A549 (cell line): ENCODE data around the gene RGMA. TPM values are rescaled to one million over a fixed set of nuclear protein-coding genes. Genes with fewer than 3 reads are reported as not detected.

Source experiments
- ATAC-seq, 2 experiments: fragments of 200-7000 bp in 1 of 2; fragments of >200 bp in 1 of 2; cut with Nextera tagmentation in 1 of 2; cut with Tn5 transposase in 1 of 2; 3 replicates each; pipeline versions ENCODE4 v1.8.0 to v1.9.1; 2018 to 2020; ENCODE audit warnings: mild to moderate bottlenecking in 1 of 2, moderate library complexity in 1 of 2
- CTCF ChIA-PET: fragments of 300-600 bp; sonication (Branson Sonifier 250); formaldehyde crosslinking; extraction: SDS; loops from one replicate; lab custom pipeline; 2021; ENCODE audit warnings: antibody characterized with exemption, inconsistent platforms; lab: Yijun Ruan, JAX
- POLR2A ChIA-PET: fragments of 350-600 bp; formaldehyde crosslinking; extraction: SDS; loops from one replicate; lab custom pipeline; 2021; ENCODE audit warnings: antibody characterized with exemption, inconsistent platforms; lab: Yijun Ruan, JAX
- DNase-seq, 2 experiments: peaks; one replicate each; pipeline versions ENCODE4 v3.0.0 to v3.0.0-alpha.2; 2011 to 2016; ENCODE audit warnings: low read depth in 1 of 2, low spot score in 1 of 2
- FAIRE-seq: peaks from 2 replicates; lab custom pipeline; 2011; peaks lifted over from hg19 to GRCh38; lab: Jason Lieb, UNC
- H3K27ac ChIP-seq, 2 experiments: fragments of >200 bp; sonication (Bioruptor Twin); formaldehyde crosslinking; 3 replicates each; pipeline ENCODE4 v1.5.1; 2016 to 2017
- H3K4me1 ChIP-seq: fragments of >200 bp; sonication (Bioruptor Twin); formaldehyde crosslinking; 3 replicates; pipeline ENCODE4 v1.6.1; 2016
- H3K4me2 ChIP-seq: fragments of >200 bp; sonication (Bioruptor Twin); formaldehyde crosslinking; 3 replicates; pipeline ENCODE4 v1.6.1; 2016
- H3K4me3 ChIP-seq: fragments of >200 bp; sonication (Bioruptor Twin); formaldehyde crosslinking; 3 replicates; pipeline ENCODE4 v1.5.1; 2016
- H3K9me3 ChIP-seq: fragments of >200 bp; sonication (Bioruptor Twin); formaldehyde crosslinking; 3 replicates; pipeline ENCODE4 v1.6.1; 2016
- BCL3 ChIP-seq: fragments of >200 bp; sonication (Bioruptor Twin); formaldehyde crosslinking; IDR thresholded peaks from 3 replicates; pipeline ENCODE4 v1.6.1; 2016
- BHLHE40 ChIP-seq: IDR thresholded peaks from 2 replicates; pipeline ENCODE4 v1.6.1; 2012; ENCODE audit warnings: low read depth, low read length, inconsistent platforms
- CBX8 ChIP-seq: fragments of 200-600 bp; sonication (generic); IDR thresholded peaks from 2 replicates; pipeline ENCODE4 v1.6.1; 2016
- CHD2 ChIP-seq: fragments of 150-350 bp; IDR thresholded peaks from 2 replicates; pipeline ENCODE4 v1.6.1; 2014; ENCODE audit warnings: low read length; ENCODE audit not compliant: partially characterized antibody
- CHD4 ChIP-seq: fragments of 200-600 bp; sonication (generic); IDR thresholded peaks from 2 replicates; pipeline ENCODE4 v1.6.1; 2016; ENCODE audit warnings: antibody characterized with exemption, mild to moderate bottlenecking, borderline replicate concordance
- EP300 ChIP-seq, 2 experiments: fragments of >200 bp; sonication (Bioruptor Twin); formaldehyde crosslinking; IDR thresholded peaks; 2 replicates in 1 of 2; 3 replicates in 1 of 2; pipeline ENCODE4 v1.6.1; 2016 to 2017
- FOXS1 ChIP-seq: fragments of 250-450 bp; sonication (Bioruptor Pico); IDR thresholded peaks from 2 replicates; pipeline ENCODE4 v1.5.0; 2020; ENCODE audit warnings: mild to moderate bottlenecking, moderate library complexity
- GATA3 ChIP-seq: IDR thresholded peaks from 2 replicates; pipeline ENCODE4 v1.6.1; 2012; ENCODE audit warnings: borderline replicate concordance
- HDAC2 ChIP-seq: fragments of 200-600 bp; sonication (generic); IDR thresholded peaks from 2 replicates; pipeline ENCODE4 v1.6.1; 2016
- HOXB5 ChIP-seq: fragments of 250-450 bp; sonication (Bioruptor Pico); IDR thresholded peaks from 2 replicates; pipeline ENCODE4 v1.5.0; 2020; ENCODE audit warnings: mild to moderate bottlenecking, moderate library complexity
- JUNB ChIP-seq: fragments of >200 bp; sonication (Bioruptor Twin); formaldehyde crosslinking; IDR thresholded peaks from 2 replicates; pipeline ENCODE4 v1.6.1; 2016
- MAFK ChIP-seq: fragments of 450-650 bp; IDR thresholded peaks from 2 replicates; pipeline ENCODE4 v1.6.1; 2014; ENCODE audit not compliant: partially characterized antibody
- MAZ ChIP-seq: fragments of 150-350 bp; IDR thresholded peaks from 2 replicates; pipeline ENCODE4 v1.6.1; 2014; ENCODE audit warnings: antibody characterized with exemption, low read depth, low read length, borderline replicate concordance
- NFE2L2 ChIP-seq: fragments of 150-350 bp; conservative IDR thresholded peaks from 2 replicates; pipeline ENCODE4 v1.6.1; 2014; ENCODE audit warnings: low read length
- PBX3 ChIP-seq: IDR thresholded peaks from 2 replicates; pipeline ENCODE4 v1.6.1; 2012
- POLR2AphosphoS2 ChIP-seq: conservative IDR thresholded peaks from 2 replicates; pipeline ENCODE4 v1.6.1; 2012; ENCODE audit warnings: low read length, improper control_type of control experiment, inconsistent platforms
- RAD21 ChIP-seq, 2 experiments: fragments of >200 bp in 1 of 2; sonication (Bioruptor Twin) in 1 of 2; formaldehyde crosslinking in 1 of 2; IDR thresholded peaks in 1 of 2; conservative IDR thresholded peaks in 1 of 2; 2 replicates in 1 of 2; 3 replicates in 1 of 2; pipeline ENCODE4 v1.6.1; 2012 to 2018; ENCODE audit warnings: inconsistent platforms in 1 of 2
- RARB ChIP-seq: fragments of 250-450 bp; sonication (Bioruptor Pico); IDR thresholded peaks from 2 replicates; pipeline ENCODE4 v1.8.0; 2021; ENCODE audit warnings: mild to moderate bottlenecking, moderate library complexity
- TP53 ChIP-seq: fragments of 250-450 bp; sonication (Bioruptor Pico); IDR thresholded peaks from 2 replicates; pipeline ENCODE4 v1.5.0; 2021; ENCODE audit warnings: mild to moderate bottlenecking, moderate library complexity
- WGBS: methylation state at CpG from one replicate; pipeline ENCODE4 v1.1.6; 2017; ENCODE audit errors: missing lambda C conversion rate; 5-methylcytosine and 5-hydroxymethylcytosine counted together
- polyA plus RNA-seq, 4 experiments: library from polyadenylated mRNA; depleted of rRNA in 3 of 4; stranded (reverse); fragments of >200 nt; fragmentation: RNase III in 1 of 4; extraction: RNeasy Plus Mini Kit Qiagen cat#74134 plus additional on column Dnase treatment in 1 of 4; gene quantifications; 2 replicates in 3 of 4; 3 replicates in 1 of 4; pipeline ENCODE4 v1.2.3, GENCODE V29; 2011 to 2017
- TF ChIP-seq, protein P1 (sequence below): fragments of >200 bp; sonication (Bioruptor Twin); formaldehyde crosslinking; IDR thresholded peaks from 3 replicates; pipeline ENCODE4 v1.5.1; 2016

RGMA gene
- polyA plus RNA-seq, 2 of the 4 experiments (the other 2 are of a cell fraction) = 0.22 TPM; not detected in 1

DNA sequence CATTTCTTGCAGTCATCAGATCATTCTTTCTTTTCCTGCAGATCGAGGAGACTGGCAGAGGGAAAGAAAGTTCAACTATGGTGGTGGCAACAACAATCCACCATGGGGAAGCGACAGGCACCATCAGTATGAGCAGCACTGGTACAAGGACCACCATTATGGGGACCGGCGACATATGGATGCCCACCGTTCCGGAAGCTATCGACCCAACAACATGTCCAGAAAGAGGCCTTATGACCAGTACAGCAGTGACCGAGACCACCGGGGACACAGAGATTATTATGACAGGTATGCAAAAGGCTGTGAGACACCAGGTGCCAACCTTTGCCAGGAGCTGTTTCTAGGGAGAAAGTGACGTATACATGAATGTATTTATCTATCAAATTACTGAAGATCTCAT is 69.0 kb downstream of the RGMA start:
- H3K27ac ChIP-seq = no peak overlapping the region
- no peaks in the 10 kb centered on the region for H3K9me3 ChIP-seq
- H3K4me1 ChIP-seq = no peaks in the 10 kb centered on the region
- no peak overlapping the region for H3K4me2 ChIP-seq
- DNase-seq (no peak), FAIRE-seq (no peak), ATAC-seq (no peak)
- ChIA-PET POLR2A (no interaction called here), CTCF (interaction anchor here (0.7 to 10.2 kb wide), 5 partner anchors 13 to 1100 kb away, joined by 3 to 121 read pairs (median 5); no protein-coding TSS in a partner anchor)
- no peak overlapping the region for H3K4me3 ChIP-seq
- TF ChIP-seq, protein P1, sequence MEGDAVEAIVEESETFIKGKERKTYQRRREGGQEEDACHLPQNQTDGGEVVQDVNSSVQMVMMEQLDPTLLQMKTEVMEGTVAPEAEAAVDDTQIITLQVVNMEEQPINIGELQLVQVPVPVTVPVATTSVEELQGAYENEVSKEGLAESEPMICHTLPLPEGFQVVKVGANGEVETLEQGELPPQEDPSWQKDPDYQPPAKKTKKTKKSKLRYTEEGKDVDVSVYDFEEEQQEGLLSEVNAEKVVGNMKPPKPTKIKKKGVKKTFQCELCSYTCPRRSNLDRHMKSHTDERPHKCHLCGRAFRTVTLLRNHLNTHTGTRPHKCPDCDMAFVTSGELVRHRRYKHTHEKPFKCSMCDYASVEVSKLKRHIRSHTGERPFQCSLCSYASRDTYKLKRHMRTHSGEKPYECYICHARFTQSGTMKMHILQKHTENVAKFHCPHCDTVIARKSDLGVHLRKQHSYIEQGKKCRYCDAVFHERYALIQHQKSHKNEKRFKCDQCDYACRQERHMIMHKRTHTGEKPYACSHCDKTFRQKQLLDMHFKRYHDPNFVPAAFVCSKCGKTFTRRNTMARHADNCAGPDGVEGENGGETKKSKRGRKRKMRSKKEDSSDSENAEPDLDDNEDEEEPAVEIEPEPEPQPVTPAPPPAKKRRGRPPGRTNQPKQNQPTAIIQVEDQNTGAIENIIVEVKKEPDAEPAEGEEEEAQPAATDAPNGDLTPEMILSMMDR = no peak
- TF ChIP-seq HDAC2 (no peak), CBX8 (no peak), JUNB (no peak), HOXB5 (CRISPR knock-in tag) (no peak), GATA3 (no peak)
- WGBS = 96% methylated on average over 10 of the region's 10 CpGs

GRCh38 chr15:93019090-93019489 is 69.9 kb downstream of the RGMA start:
- Histone ChIP-seq H3K4me3 (no peak overlapping the region), H3K27ac (no peak overlapping the region), H3K4me2 (no peak overlapping the region), H3K4me1 (no peaks in the 10 kb centered on the region), H3K9me3 (no peaks in the 10 kb centered on the region)
- no peak for DNase-seq
- TF ChIP-seq PBX3 (no peak), MAZ (no peak), CHD4 (no peak), CBX8 (no peak), HOXB5 (CRISPR knock-in tag) (no peak), NFE2L2 (no peak), GATA3 (no peak), CHD2 (no peak), POLR2AphosphoS2 (no peak), RARB (no peak), MAFK (no peak), FOXS1 (CRISPR knock-in tag) (no peak)
- no peak for FAIRE-seq
- ChIA-PET POLR2A (no interaction called here), CTCF (interaction anchor here (1.2 to 10.2 kb wide), 6 partner anchors 14 to 222 kb away, joined by 3 to 121 read pairs (median 4); no protein-coding TSS in a partner anchor)
- no peak for ATAC-seq
- 94% methylated on average over 7 of the region's 7 CpGs for WGBS

- FAIRE-seq (no peak), ATAC-seq (peak; percentile 79)
- POLR2A ChIA-PET = no interaction called here
- no peaks in the 10 kb centered on the region for H3K9me3 ChIP-seq
- H3K4me1 ChIP-seq = no peaks in the 10 kb centered on the region
- WGBS = 73% methylated on average over 4 of the region's 4 CpGs
- no peak overlapping the region for H3K4me2 ChIP-seq
- CTCF ChIA-PET = interaction anchor here (1.2 to 10.2 kb wide), 7 partner anchors 13 to 222 kb away, joined by 3 to 121 read pairs (median 4); no protein-coding TSS in a partner anchor
- TF ChIP-seq HOXB5 (CRISPR knock-in tag) = no peak
- TF ChIP-seq, protein P1 = peak; percentile 38
- TF ChIP-seq EP300 (IDR thresholded peaks at IDR 0.05) = no peak
- no peak for TF ChIP-seq MAFK
- no peak for TF ChIP-seq BCL3
- no peak for TF ChIP-seq BHLHE40
- TF ChIP-seq RARB = no peak
- TF ChIP-seq TP53 (CRISPR knock-in tag) = 0 out of 2 replicates have a peak, but pooled peaks have one; percentile 24
- no peak for TF ChIP-seq HDAC2
- TF ChIP-seq RAD21 (conservative IDR thresholded peaks at IDR 0.05 in 1 of 2, IDR thresholded peaks at IDR 0.05 in 1 of 2) = peak; percentile 36 to 61; a peak in 3 of 5 replicates
- TF ChIP-seq, all 56 proteins: peak for 3
- DNase-seq = peak in 1 of 2 experiments; percentile 71
- Histone ChIP-seq H3K27ac (no peak overlapping the region), H3K4me3 (no peak overlapping the region)
Measured at GRCh38 chr15:93018574-93018973, 70.4 kb downstream of the RGMA start.
